HEK293 (cell line): ENCODE measurements around the gene ATF6B.
A peak's percentile ranks its signal among the peaks of the same experiment; 100 is the strongest.
"Not testable (repeated sequence)": the region's sequence is repeated elsewhere in the genome, so short reads cannot be mapped to it uniquely, and the experiment has no call there.

Source experiments
- CTCF ChIA-PET: fragments of 350-600 bp; formaldehyde crosslinking; extraction: SDS; loops from one replicate; lab custom pipeline; 2021; ENCODE audit warnings: antibody characterized with exemption; lab: Yijun Ruan, JAX
- POLR2A ChIA-PET: fragments of 300-600 bp; formaldehyde crosslinking; extraction: SDS; loops from one replicate; lab custom pipeline; 2020; ENCODE audit warnings: antibody characterized with exemption, inconsistent platforms; lab: Yijun Ruan, JAX
- H3K27ac ChIP-seq: fragments of 200-500 bp; sonication (Bioruptor generic); 2 replicates; pipeline ENCODE4 v1.5.1; 2014; ENCODE audit warnings: low read depth, low read length, control low read depth, inconsistent platforms; ENCODE audit errors: extremely low read depth
- H3K36me3 ChIP-seq, 2 experiments: fragments of 200-500 bp in 1 of 2; sonication (Bioruptor generic) in 1 of 2; 1 replicate in 1 of 2; 2 replicates in 1 of 2; pipeline ENCODE4 v1.5.1; 2014 to 2017; ENCODE audit warnings: inconsistent platforms in 2 of 2, low read length in 2 of 2; ENCODE audit not compliant: control insufficient read depth in 2 of 2, insufficient read depth in 1 of 2
- H3K4me1 ChIP-seq: fragments of 200-500 bp; sonication (Bioruptor generic); 2 replicates; pipeline ENCODE4 v1.5.1; 2014; ENCODE audit warnings: mild to moderate bottlenecking, low read length, inconsistent platforms; ENCODE audit not compliant: control insufficient read depth, insufficient read depth
- H3K4me3 ChIP-seq: 2 replicates; pipeline ENCODE4 v1.5.1; 2011; ENCODE audit warnings: low read depth, mild to moderate bottlenecking, control low read depth, low read length, moderate library complexity
- H3K9me3 ChIP-seq: fragments of 200-500 bp; sonication (Bioruptor generic); 2 replicates; pipeline ENCODE4 v1.5.1; 2014; ENCODE audit warnings: low read depth, low read length, inconsistent platforms; ENCODE audit not compliant: control insufficient read depth, insufficient read depth
- KLF1 ChIP-seq: fragments of 450-650 bp; formaldehyde crosslinking; IDR thresholded peaks from 2 replicates; pipeline ENCODE4 v1.5.1; 2016; ENCODE audit warnings: missing biosample characterization, missing genetic modification characterization
- ZBTB17 ChIP-seq: fragments of 450-650 bp; formaldehyde crosslinking; IDR thresholded peaks from 2 replicates; pipeline ENCODE4 v1.5.1; 2016; ENCODE audit warnings: missing biosample characterization, missing genetic modification characterization
- ZNF121 ChIP-seq: fragments of 450-650 bp; formaldehyde crosslinking; IDR thresholded peaks from 2 replicates; pipeline ENCODE4 v1.5.1; 2016; ENCODE audit warnings: missing biosample characterization, missing genetic modification characterization
- ZNF132 ChIP-seq: fragments of 450-650 bp; formaldehyde crosslinking; IDR thresholded peaks from 2 replicates; pipeline ENCODE4 v1.5.1; 2017; ENCODE audit warnings: missing biosample characterization, missing genetic modification characterization, borderline replicate concordance
- ZNF174 ChIP-seq: fragments of 450-650 bp; formaldehyde crosslinking; IDR thresholded peaks from 2 replicates; pipeline ENCODE4 v1.5.0; 2017; ENCODE audit warnings: missing biosample characterization, mild to moderate bottlenecking, missing genetic modification characterization
- ZNF335 ChIP-seq: fragments of 450-650 bp; formaldehyde crosslinking; conservative IDR thresholded peaks from 2 replicates; pipeline ENCODE4 v1.5.1; 2016; ENCODE audit warnings: missing biosample characterization, missing genetic modification characterization
- ZNF366 ChIP-seq: fragments of 450-650 bp; formaldehyde crosslinking; conservative IDR thresholded peaks from 2 replicates; pipeline ENCODE4 v1.5.1; 2016; ENCODE audit warnings: missing biosample characterization, missing genetic modification characterization
- ZNF394 ChIP-seq: fragments of 450-650 bp; formaldehyde crosslinking; IDR thresholded peaks from 2 replicates; pipeline ENCODE4 v1.5.1; 2016; ENCODE audit warnings: missing biosample characterization, missing genetic modification characterization, mild to moderate bottlenecking, moderate library complexity, borderline replicate concordance
- ZNF423 ChIP-seq: fragments of 450-650 bp; formaldehyde crosslinking; IDR thresholded peaks from 2 replicates; pipeline ENCODE4 v1.5.1; 2016; ENCODE audit warnings: missing biosample characterization, missing genetic modification characterization
- ZNF501 ChIP-seq: fragments of 450-650 bp; formaldehyde crosslinking; IDR thresholded peaks from 2 replicates; pipeline ENCODE4 v1.5.1; 2016; ENCODE audit warnings: missing biosample characterization, missing genetic modification characterization
- ZNF555 ChIP-seq: fragments of 450-650 bp; formaldehyde crosslinking; conservative IDR thresholded peaks from 2 replicates; pipeline ENCODE4 v1.5.1; 2017; ENCODE audit warnings: missing biosample characterization, mild to moderate bottlenecking, missing genetic modification characterization, inconsistent platforms
- ZNF623 ChIP-seq: fragments of 450-650 bp; formaldehyde crosslinking; IDR thresholded peaks from 2 replicates; pipeline ENCODE4 v1.5.1; 2016; ENCODE audit warnings: missing biosample characterization, missing genetic modification characterization
- ZNF660 ChIP-seq: fragments of 450-650 bp; IDR thresholded peaks from 2 replicates; pipeline ENCODE4 v1.5.1; 2018; ENCODE audit warnings: missing biosample characterization, mild to moderate bottlenecking, missing genetic modification characterization
- ZSCAN16 ChIP-seq: fragments of 450-650 bp; formaldehyde crosslinking; IDR thresholded peaks from 2 replicates; pipeline ENCODE4 v1.5.1; 2016; ENCODE audit warnings: missing biosample characterization, missing genetic modification characterization
- ZSCAN23 ChIP-seq: fragments of 450-650 bp; formaldehyde crosslinking; IDR thresholded peaks from 2 replicates; pipeline ENCODE4 v1.5.1; 2016; ENCODE audit warnings: missing biosample characterization, missing genetic modification characterization
- ZSCAN4 ChIP-seq: fragments of 450-650 bp; formaldehyde crosslinking; IDR thresholded peaks from 2 replicates; pipeline ENCODE4 v1.5.1; 2017; ENCODE audit warnings: missing biosample characterization, missing genetic modification characterization

The ATF6B gene

DNA sequence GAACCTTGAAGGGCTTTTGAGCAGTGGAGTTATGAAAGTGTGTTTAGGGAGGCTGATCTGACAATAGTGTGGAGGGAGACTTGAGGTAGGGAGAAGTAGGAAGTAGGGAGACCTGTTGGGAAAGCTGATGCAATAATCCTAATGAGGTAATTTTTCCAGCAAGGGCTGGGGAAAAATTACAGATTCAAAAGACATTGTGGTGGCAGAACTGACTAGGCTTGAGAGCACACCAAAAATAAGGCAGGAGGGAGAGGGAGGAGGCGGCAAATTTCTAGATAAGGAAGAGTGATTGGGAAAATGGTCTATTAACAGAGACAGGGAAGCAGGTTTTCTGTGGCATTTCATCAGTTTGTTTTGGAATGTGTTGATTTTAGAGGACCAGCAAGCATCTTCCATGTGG is 18.2 kb upstream of the ATF6B start (continued):
- TF ChIP-seq ZBTB17 (tag by site-specific recombination) = peak; percentile 80; the same call in 1 of the 2 replicates
- TF ChIP-seq ZNF660 (tag by site-specific recombination) = peak; percentile 32; the same call in 1 of the 2 replicates
- peak; percentile 55; the same call in 1 of the 2 replicates for TF ChIP-seq ZSCAN23 (tag by site-specific recombination)
- no peak for TF ChIP-seq ZNF394
- peak; percentile 51 for TF ChIP-seq ZSCAN4
- peak; percentile 80 for TF ChIP-seq ZNF335 (tag by site-specific recombination)
- peak; percentile 68 for TF ChIP-seq ZNF366 (tag by site-specific recombination)

DNA sequence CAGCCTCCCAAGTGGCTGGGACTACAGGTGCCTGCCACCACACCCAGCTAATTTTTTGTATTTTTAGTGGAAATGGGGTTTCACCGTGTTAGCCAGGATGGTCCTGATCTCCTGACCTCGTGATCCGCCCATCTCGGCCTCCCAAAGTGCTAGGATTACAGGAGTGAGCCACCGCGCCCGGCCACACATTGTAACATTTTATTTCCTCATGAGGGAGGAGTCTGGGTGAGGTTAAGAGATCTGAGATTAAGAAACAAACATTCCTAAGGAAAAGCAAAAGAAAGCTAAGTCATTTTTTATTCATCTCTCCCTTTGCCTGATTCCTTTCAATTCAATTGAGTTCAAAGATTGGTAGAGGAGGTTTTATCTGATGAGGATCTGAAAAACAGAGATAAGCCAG is 16.2 kb upstream of the ATF6B start:
- not testable (repeated sequence) for H3K4me1 ChIP-seq, H3K9me3 ChIP-seq, H3K4me3 ChIP-seq, H3K36me3 ChIP-seq, H3K27ac ChIP-seq
- ChIA-PET POLR2A (interaction anchor here (0.5 to 3.2 kb wide), 3 partner anchors 9 to 32 kb away, joined by 5 to 26 read pairs (median 6); partner anchors contain the start of genes AGPAT1 and FKBPL), CTCF (interaction anchor here (0.6 to 3.0 kb wide), 3 partner anchors 26 to 905 kb away, joined by 3 to 14 read pairs (median 3); no protein-coding TSS in a partner anchor)
- TF ChIP-seq KLF1 = peak; percentile 89

DNA sequence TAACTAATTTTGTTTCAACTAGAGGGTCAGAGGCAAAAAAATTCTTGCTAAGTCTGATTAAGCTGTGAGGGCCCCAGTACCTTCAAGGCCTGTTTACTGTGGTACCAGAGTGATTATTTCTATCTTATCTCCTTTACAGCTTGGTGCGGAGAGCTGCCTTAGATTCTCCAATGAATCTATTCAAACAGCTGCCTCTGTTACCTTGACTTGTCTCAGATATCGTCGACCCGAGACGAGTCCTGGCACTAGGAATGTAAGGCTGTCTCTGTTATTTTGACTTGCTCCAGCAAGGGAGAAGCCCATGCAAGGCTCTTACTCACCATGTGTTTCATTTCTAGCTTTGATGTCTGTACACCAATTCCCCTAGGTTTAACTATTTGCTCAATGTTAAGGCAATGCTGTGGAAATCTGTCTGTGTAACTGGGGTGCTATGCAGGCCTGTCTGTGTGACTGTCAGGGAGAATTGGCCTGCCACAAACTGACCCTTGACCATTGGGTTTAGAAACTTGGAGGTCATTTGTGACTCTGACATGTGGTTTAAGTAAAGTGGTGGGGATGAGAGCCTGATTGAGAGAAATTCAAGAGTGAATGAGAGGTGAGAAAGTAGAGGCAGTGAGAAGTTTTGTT is 12.5 kb upstream of the ATF6B start:
- no peaks in the 10 kb centered on the region for H3K4me1 ChIP-seq
- no peak overlapping the region for H3K27ac ChIP-seq
- ChIA-PET POLR2A (no interaction called here), CTCF (no interaction called here)
- no peaks in the 10 kb centered on the region for H3K36me3 ChIP-seq
- TF ChIP-seq ZNF423 (tag by site-specific recombination) (no peak), ZSCAN16 (tag by site-specific recombination) (no peak), ZNF555 (tag by site-specific recombination) (no peak)
- no peak overlapping the region for H3K4me3 ChIP-seq
- H3K9me3 ChIP-seq = no peaks in the 10 kb centered on the region

- no peak for TF ChIP-seq ZNF121 (tag by site-specific recombination)
- TF ChIP-seq ZNF174 (tag by site-specific recombination) = no peak
- TF ChIP-seq ZNF132 = no peak
- CTCF ChIA-PET = interaction anchor here (0.6 to 1.5 kb wide), 3 partner anchors 13 to 21 kb away, joined by 3 to 4 read pairs (median 3); no protein-coding TSS in a partner anchor
- no peaks in the 10 kb centered on the region for H3K36me3 ChIP-seq
Measured at GRCh38 chr6:32139590-32139989, 11.5 kb upstream of the ATF6B start.

DNA sequence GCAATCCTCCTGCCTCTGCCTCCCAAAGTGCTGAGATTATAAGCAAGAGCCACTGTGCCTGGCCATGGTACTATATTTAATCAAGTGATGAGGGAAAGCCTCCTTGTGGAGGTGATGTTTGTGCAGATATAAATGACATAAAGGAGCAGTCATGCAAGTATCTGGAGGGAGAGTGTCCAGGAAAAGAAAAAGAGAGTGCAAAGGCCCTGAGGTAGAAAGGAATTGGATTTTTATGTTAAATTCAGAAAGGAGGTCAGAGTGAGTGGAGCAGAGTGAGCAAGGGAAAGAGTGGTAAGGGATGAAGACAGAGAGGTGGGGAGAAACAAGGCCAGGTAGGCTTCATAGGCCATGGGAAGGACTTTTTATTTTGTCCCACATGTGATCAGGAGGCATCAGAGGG is 9.4 kb upstream of the ATF6B start:
- peak; percentile 96 for TF ChIP-seq ZNF623 (tag by site-specific recombination)
- TF ChIP-seq ZNF501 (tag by site-specific recombination) = no peak
- TF ChIP-seq, all 188 proteins: peak for 1
- H3K9me3 ChIP-seq = no peaks in the 10 kb centered on the region
- H3K27ac ChIP-seq = no peak overlapping the region
- H3K4me1 ChIP-seq = no peaks in the 10 kb centered on the region
- no peaks in the 10 kb centered on the region for H3K36me3 ChIP-seq
- no peak overlapping the region for H3K4me3 ChIP-seq
- ChIA-PET POLR2A (no interaction called here), CTCF (interaction anchor here (1.9 kb wide), 1 partner anchor 19 kb away, joined by 7 read pairs; no protein-coding TSS in a partner anchor)

More at GRCh38 chr6:32139590-32139989, 11.5 kb upstream of the ATF6B start:
- Histone ChIP-seq H3K27ac (no peak overlapping the region), H3K4me3 (no peak overlapping the region), H3K9me3 (no peaks in the 10 kb centered on the region), H3K4me1 (no peaks in the 10 kb centered on the region)
- POLR2A ChIA-PET = interaction anchor here (2.1 kb wide), 1 partner anchor 10 kb away, joined by 7 read pairs; the partner anchor contains the start of gene FKBPL
